Mesothelial cell of epicardium (in vitro differentiated cells): Measurements from ENCODE around the gene PTGES. TPM values are rescaled to one million over a fixed set of nuclear protein-coding genes. Genes with fewer than 3 reads are reported as not detected.

ENCODE experiments used
- DNase-seq, 2 experiments: peaks; one replicate each; pipeline ENCODE4 v3.0.0; 2021; ENCODE audit warnings: low spot score in 2 of 2; ENCODE audit not compliant: unreplicated experiment in 2 of 2
- H3K27ac Mint-ChIP-seq: 2 replicates; pipeline ENCODE4 v1.8.0; 2021; ENCODE audit warnings: mixed read lengths
- H3K27me3 Mint-ChIP-seq: 2 replicates; pipeline ENCODE4 v1.8.0; 2021; ENCODE audit warnings: low read depth, mixed read lengths
- H3K36me3 Mint-ChIP-seq: 2 replicates; pipeline ENCODE4 v1.8.0; 2021; ENCODE audit warnings: mixed read lengths
- H3K4me1 Mint-ChIP-seq: 2 replicates; pipeline ENCODE4 v1.8.0; 2021; ENCODE audit warnings: mixed read lengths
- H3K4me3 Mint-ChIP-seq: 2 replicates; pipeline ENCODE4 v1.8.0; 2021; ENCODE audit warnings: mild to moderate bottlenecking, moderate library complexity, mixed read lengths
- H3K9me3 Mint-ChIP-seq: 2 replicates; pipeline ENCODE4 v1.8.0; 2021; ENCODE audit warnings: mixed read lengths
- CTCF ChIP-seq: fragments of 200-600 bp; sonication (generic); IDR thresholded peaks from one replicate; pipeline ENCODE4 v1.5.0; 2021; ENCODE audit warnings: antibody characterized with exemption; ENCODE audit not compliant: unreplicated experiment
- total RNA-seq: library from RNA; stranded (reverse); gene quantifications from 3 replicates; pipeline ENCODE4 v1.2.1, GENCODE V29; 2021

PTGES gene
- total RNA-seq, 1 donor from 2014 or later, result 30.1 TPM

GRCh38 chr9:129775448-129775798, 22.6 kb upstream of the PTGES start:
- H3K9me3 Mint-ChIP-seq, result no peaks in the 10 kb centered on the region
- H3K27ac Mint-ChIP-seq, result no peak overlapping the region
- H3K4me1 Mint-ChIP-seq, result peaks cover 23% of the 10 kb centered on the region
- no peaks in the 10 kb centered on the region for H3K27me3 Mint-ChIP-seq
- DNase-seq, result no peak
- no peak for TF ChIP-seq CTCF
- H3K36me3 Mint-ChIP-seq, result no peaks in the 10 kb centered on the region
- no peak overlapping the region for H3K4me3 Mint-ChIP-seq

- H3K4me1 Mint-ChIP-seq, result peaks cover 23% of the 10 kb centered on the region
Observed at GRCh38 chr9:129774791-129775447, 22.1 kb upstream of the PTGES start.

GRCh38 chr9:129773262-129774048, 20.6 kb upstream of the PTGES start:
- Mint-ChIP-seq H3K36me3 (no peaks in the 10 kb centered on the region), H3K27me3 (no peaks in the 10 kb centered on the region), H3K4me1 (peaks cover 23% of the 10 kb centered on the region), H3K9me3 (no peaks in the 10 kb centered on the region), H3K27ac (no peak overlapping the region), H3K4me3 (no peak overlapping the region)
- no peak for DNase-seq
- no peak for TF ChIP-seq CTCF

More at GRCh38 chr9:129774791-129775447, 22.1 kb upstream of the PTGES start:
- Mint-ChIP-seq H3K4me3 (no peak overlapping the region), H3K27ac (no peak overlapping the region), H3K36me3 (no peaks in the 10 kb centered on the region), H3K27me3 (no peaks in the 10 kb centered on the region), H3K9me3 (no peaks in the 10 kb centered on the region)
- DNase-seq, result no peak
- no peak for TF ChIP-seq CTCF

- H3K9me3 Mint-ChIP-seq, result no peaks in the 10 kb centered on the region
- H3K4me3 Mint-ChIP-seq, result no peak overlapping the region
- peaks cover 7% of the 10 kb centered on the region for H3K4me1 Mint-ChIP-seq
- no peaks in the 10 kb centered on the region for H3K27me3 Mint-ChIP-seq
- no peak for TF ChIP-seq CTCF
- no peaks in the 10 kb centered on the region for H3K36me3 Mint-ChIP-seq
- no peak overlapping the region for H3K27ac Mint-ChIP-seq
- DNase-seq, result no peak
Observed at GRCh38 chr9:129770741-129771140, 17.9 kb upstream of the PTGES start.

- H3K9me3 Mint-ChIP-seq, result no peaks in the 10 kb centered on the region
- peaks cover 3% of the 10 kb centered on the region for H3K4me1 Mint-ChIP-seq
- H3K27me3 Mint-ChIP-seq, result no peaks in the 10 kb centered on the region
- H3K4me3 Mint-ChIP-seq, result no peak overlapping the region
- no peak overlapping the region for H3K27ac Mint-ChIP-seq
- H3K36me3 Mint-ChIP-seq, result no peaks in the 10 kb centered on the region
- DNase-seq, result no peak
- TF ChIP-seq CTCF, result no peak
Observed at GRCh38 chr9:129769669-129770068, 16.8 kb upstream of the PTGES start.
